HG03460 (cell line): ENCODE measurements around the gene CBX1.
"Not testable (repeated sequence)": the region's sequence is repeated elsewhere in the genome, so short reads cannot be mapped to it uniquely, and the experiment has no call there.

ENCODE experiments used
- ATAC-seq: cut with Tn5 transposase; IDR thresholded peaks from one replicate; pipeline ENCODE4 v1.9.1; 2021; ENCODE audit not compliant: unreplicated experiment

The CBX1 gene

GRCh38 chr17:48074322-48075081 is 26.8 kb downstream of the CBX1 start:
- ATAC-seq: no peak

GRCh38 chr17:48073566-48074094 is 27.6 kb downstream of the CBX1 start:
- not testable (repeated sequence) for ATAC-seq

GRCh38 chr17:48072811-48073210 is 28.5 kb downstream of the CBX1 start:
- not testable (repeated sequence) for ATAC-seq

GRCh38 chr17:48071654-48072053 is 29.6 kb downstream of the CBX1 start:
- ATAC-seq: no peak

- ATAC-seq: no peak
Observed at GRCh38 chr17:48070195-48070594, 31.1 kb downstream of the CBX1 start.

GRCh38 chr17:48068491-48068961 is 32.8 kb downstream of the CBX1 start:
- no peak for ATAC-seq

- ATAC-seq: not testable (repeated sequence)
Observed at GRCh38 chr17:48067808-48068207, 33.5 kb downstream of the CBX1 start.

GRCh38 chr17:48067245-48067644 is 34.0 kb downstream of the CBX1 start:
- no peak for ATAC-seq

GRCh38 chr17:48066656-48067055 is 34.6 kb downstream of the CBX1 start:
- no peak for ATAC-seq

GRCh38 chr17:48066192-48066591 is 35.1 kb downstream of the CBX1 start:
- no peak for ATAC-seq

- no peak for ATAC-seq
Observed at GRCh38 chr17:48064638-48065037, 36.6 kb downstream of the CBX1 start.

GRCh38 chr17:48062273-48062672 is 39.0 kb downstream of the CBX1 start:
- no peak for ATAC-seq

GRCh38 chr17:48060249-48060648 is 41.0 kb downstream of the CBX1 start:
- ATAC-seq: no peak

- ATAC-seq: no peak
Observed at GRCh38 chr17:48059125-48059668, 42.1 kb downstream of the CBX1 start.

- no peak for ATAC-seq
Observed at GRCh38 chr17:48058393-48059124, 42.7 kb downstream of the CBX1 start.

- ATAC-seq: no peak
Observed at GRCh38 chr17:48057626-48058025, 43.7 kb downstream of the CBX1 start.

- ATAC-seq: no peak
Observed at GRCh38 chr17:48056879-48057278, 44.4 kb downstream of the CBX1 start.

GRCh38 chr17:48056246-48056745 is 45.0 kb downstream of the CBX1 start:
- no peak for ATAC-seq

- ATAC-seq: no peak
Observed at GRCh38 chr17:48055531-48056245, 45.6 kb downstream of the CBX1 start.

GRCh38 chr17:48054238-48055185 is 46.8 kb downstream of the CBX1 start:
- ATAC-seq: no peak
